ENCODE data around the gene ZNF132.
A peak's percentile ranks its signal among the peaks of the same experiment; 100 is the strongest.
"Not testable (repeated sequence)": the region's sequence is repeated elsewhere in the genome, so short reads cannot be mapped to it uniquely, and the experiment has no call there.

Gene ZNF132

DNA sequence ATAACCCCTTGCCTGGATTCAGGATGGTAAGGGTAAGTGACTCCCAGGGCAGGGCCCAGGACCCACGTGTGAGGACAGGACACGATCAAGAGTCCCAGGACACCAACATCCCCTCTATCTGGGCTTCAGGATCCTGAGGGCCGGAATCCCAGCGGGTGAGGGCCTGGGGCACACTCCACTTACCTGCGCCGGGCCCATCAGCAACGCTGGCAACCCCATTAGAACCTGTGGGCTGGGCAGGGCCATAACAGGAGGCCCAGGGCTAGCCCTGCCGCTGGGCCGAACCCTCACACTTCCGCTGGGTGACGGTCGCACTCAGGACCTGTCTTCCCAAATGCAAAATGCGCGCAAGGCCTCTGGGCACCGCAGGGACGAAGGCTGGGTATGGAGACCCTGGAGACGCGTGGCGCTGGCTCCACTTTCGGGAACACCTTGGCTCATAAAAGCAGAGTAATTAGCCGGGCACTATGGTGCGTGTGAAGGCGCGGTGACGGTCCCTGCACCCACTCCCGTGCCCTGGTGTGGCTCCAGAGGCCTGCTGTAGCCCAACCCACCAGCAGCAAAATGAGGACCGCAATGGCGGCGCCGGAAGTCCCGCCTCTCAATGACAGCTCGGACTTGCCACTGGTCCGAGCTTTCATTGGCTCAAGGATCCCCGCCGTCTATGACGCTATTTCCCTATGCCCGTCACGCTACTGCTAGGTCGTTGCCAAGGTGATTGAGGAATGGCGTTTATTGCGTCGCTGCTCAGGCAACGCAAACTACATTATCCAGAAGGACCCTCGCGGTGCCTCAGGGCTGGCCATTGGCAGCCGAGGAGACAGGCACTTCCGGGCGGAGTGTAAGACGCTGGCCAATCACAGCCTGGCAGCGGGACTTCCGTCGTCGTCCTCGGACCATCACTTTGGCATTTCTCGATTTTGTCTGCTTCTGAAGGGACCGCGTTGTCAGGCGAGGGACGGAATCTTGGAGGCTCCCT is at the start of gene ZNF132:
Gene ZNF132, minus strand, starts transcription at position 578 of the 979 bp plus-strand sequence. Its CDS starts 332 bp downstream, at position 246.
- DNase-seq: peak; percentile 93

DNA sequence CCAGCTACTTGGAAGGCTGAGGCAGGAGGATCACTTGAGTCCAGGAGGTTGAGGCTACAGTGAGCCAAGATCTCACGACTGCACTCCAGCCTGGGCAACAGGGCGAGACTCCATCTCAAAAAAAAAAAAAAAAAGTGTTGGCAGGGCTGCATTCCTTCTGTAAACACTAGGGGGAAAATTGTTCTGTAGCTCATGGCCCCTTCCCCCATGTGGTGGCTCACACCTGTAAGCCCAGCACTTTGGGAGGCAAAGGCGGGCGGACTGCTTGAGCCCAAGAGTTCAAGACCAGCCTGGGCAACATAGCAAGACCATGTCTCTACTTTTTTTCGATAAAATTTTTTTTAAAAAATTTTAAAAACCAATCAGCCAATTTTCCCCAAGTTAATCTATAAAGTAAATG is 44.4 kb upstream of the ZNF132 start:
- not testable (repeated sequence) for DNase-seq

DNA sequence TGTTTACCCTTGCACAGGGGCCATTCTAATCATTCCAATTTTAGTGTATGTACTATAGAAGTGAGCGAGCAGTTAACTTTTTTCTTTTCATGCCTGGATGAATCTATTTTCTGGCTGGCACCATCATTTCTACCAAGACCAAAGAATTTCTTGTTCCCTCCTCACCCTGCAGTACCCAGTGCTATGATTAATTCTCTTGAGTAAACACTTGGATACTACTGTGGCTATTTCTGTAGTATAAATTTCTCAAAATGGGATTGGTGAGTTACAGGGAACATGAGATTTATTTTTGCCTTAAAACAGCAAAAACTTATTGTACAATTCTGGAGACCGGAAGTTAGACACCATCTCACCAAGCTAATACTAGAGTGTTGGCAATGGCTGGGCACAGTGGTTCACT is 43.8 kb upstream of the ZNF132 start:
- DNase-seq: no peak

DNA sequence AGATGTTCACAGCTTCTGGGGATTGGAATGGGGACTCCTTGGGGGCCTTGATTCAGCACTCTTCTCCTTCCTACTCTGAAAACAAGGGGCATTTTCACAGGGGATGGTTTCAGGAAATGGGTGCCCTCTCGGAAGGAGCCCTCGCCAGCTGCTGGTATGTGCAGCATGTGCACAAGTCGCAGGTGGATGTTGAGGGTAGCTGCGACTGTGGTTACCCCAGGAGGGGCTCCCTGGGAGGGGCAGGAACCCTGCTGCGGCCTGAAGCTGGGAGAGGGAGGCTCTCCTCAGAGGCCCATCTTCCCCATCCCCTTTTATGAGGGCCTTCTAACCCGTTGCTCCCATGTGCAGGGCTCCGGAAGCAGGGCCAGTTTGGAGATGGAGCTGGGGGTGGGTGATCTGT is 42.4 kb upstream of the ZNF132 start:
- DNase-seq: no peak

DNA sequence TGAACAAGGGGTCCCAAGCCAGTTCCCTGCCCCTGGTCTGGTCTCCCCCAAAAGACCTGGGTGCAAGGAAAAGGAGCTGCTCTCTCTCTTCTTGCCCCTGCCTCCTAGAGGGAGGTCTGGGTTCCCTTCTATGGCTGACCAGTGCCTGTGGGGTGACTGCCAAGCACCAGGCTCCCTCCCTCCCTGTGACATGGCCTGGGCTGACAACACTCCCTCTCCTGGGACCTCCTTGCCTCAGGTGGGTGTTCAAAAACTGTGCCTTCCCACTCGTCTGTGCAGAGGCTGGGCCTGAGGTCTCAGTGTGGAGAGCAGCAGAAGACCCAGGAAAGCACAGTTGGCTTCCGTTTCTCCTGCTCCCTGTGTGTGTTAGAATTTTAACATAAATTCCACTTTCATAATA is 40.9 kb upstream of the ZNF132 start:
- DNase-seq: no peak

DNA sequence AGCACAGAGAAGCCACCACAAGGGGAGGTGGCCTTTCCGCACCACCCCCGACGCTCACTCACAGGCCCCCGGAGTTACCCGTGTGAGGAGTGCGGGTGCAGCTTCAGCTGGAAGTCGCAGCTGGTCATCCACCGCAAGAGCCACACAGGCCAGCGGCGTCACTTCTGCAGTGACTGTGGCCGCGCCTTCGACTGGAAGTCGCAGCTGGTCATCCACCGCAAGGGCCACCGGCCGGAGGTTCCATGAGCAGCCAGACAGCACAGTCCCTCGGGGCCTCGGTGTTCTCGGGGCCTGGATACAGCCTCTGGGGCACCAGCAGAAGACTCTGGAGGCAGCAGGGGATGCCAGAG is 40.5 kb upstream of the ZNF132 start:
- no peak for DNase-seq

DNA sequence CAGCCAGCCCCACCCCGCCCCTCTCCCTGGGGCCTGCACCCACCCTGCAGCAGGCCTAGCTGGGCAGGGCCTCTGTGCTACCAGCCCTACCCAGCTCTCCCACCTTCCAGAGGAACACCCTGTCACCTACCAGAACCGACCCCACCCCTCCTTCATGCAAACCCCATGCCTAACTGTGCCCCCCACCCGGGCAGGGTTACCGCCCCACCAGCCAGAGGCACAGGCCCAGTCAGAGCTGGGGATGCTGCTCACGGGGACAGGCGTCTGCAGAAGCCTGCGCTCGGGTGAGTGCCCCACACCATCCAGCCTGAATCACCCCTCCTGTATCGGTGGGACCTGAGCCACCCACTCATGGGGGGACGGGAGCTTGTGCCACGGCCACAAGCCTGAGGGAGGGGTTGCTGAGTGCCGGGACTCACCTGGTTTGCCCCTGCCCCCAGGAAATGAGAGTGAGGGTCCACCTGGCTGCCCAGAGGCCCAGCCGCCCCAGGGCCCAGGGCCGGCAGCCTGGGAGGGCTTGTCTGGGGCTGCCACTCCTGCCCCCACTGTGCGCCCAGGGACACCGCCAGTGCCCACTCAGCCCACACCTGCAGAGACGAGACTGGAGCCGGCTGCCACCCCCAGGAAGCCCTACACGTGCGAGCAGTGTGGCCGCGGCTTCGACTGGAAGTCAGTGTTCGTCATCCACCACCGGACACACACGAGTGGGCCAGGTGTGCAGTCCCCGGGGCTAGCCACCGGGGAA is 40.0 kb upstream of the ZNF132 start:
- DNase-seq: no peak

DNA sequence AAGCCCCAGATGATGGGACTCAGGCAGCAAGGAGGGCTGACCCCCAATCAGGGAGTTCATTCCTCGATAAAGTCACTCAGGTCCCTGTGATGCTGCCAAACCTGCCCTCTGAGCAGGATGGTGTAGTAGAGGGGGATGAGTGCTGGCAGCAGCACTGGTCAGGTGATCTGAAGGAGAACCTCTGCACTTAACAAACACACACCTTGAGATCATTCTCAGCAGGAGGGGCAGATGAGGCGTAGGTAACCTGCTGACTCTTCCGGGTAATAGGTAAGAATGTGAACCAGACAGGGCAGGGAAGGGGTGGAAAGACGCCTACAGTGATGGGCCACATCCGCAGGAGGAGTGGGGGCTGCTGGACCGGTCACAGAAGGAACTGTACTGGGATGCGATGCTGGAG is 39.4 kb upstream of the ZNF132 start:
- no peak for DNase-seq

DNA sequence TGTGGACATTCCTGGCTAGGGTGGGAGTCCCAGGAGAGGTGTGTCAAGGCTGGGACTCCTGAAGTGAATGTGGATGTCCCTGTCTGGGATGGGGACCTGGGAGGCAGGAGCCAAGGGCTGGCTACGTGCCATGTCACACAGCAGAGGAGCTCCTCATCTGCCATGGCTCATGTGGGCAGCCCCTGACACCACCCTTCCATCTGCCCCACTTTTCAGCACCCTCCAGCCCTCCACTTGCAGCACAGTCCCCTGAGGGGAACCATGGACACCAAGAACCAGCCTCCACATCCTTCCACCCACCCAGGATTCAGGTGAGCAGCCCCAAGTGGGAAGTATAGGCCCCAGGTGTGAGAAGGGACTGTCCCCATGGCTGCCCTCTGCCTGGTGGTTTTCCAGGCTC is 37.9 kb upstream of the ZNF132 start:
- DNase-seq: no peak

DNA sequence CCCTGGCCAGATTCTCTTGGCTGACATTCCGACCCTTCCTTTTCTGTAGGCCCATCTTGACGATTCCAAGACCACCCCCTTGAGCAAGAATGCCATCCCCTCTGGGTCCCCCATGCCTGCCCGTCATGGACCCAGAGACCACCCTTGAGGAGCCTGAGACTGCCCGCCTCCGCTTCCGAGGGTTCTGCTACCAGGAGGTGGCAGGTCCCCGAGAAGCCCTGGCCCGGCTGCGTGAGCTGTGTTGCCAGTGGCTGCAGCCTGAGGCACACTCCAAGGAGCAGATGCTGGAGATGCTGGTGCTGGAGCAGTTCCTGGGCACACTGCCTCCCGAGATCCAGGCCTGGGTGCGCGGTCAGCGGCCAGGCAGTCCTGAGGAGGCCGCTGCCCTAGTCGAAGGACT is 37.2 kb upstream of the ZNF132 start:
- DNase-seq: no peak

DNA sequence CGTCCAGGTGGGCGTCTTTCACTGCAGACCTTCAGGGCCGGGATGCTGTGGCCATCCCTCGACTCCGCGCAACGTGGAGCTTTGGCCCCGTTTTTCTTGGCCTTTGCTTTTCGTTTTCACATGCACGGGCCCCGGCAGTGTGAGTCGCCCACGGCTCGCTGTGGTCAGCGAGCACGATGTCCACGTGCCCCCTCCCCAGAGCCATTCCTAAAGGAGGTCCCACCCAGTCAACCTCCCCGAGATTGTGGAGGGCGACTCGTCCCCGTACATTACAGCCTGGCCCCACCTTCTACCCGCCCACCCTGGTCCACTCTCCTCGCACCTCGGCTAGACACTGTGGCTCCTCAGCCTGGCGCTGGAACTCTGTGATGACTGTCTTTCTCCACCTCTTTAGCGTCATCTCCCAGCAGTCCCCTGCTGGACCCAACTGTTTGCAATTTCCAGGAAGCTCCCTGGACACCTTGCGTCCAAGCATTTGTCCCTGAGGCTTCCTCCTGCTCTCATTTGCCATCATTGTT is 36.6 kb upstream of the ZNF132 start:
- no peak for DNase-seq

DNA sequence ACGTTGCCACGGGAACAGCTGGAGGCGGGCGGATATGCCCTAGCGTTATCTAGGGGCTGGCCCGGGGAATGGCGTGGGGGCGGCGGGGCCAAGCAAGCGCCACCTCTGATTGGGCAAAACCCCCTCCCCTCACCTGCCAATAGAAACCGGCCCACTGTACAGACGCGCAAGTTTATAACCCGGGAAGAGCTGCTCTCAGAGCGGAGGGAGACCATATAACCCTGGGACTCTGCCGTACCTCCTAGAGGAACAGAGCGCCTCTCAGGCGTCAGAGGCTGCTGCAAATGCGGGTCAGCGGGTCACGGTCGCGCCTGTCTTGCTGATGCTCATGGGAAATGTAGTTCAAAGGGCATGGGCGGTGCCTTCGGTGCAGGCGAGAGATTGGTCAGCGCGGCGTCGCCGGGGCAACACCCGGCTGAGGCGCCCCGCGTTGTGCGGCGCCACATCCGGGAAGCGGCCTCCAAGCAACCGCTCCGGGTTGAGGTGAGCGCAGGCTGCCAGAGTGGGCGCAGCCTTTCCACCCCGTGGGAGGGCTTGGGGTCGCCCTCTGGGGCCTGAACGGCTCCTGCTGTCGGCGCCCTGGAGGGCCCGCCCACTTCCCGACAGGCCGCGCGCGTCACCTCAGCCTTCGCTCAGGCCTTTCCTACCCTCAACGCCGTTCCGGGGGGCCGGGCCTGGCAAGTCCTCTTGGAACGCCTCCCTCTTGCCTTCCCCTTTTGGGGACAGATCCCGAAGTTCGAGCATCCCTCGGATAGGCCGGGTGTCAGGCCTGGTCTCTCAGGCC is 36.0 kb upstream of the ZNF132 start, which contains the start of gene ZNF446:
Gene ZNF446, plus strand, starts transcription at position 639 of the 784 bp plus-strand sequence. CDS start 867 bp downstream, outside the sequence.
- DNase-seq: peak; percentile 95

DNA sequence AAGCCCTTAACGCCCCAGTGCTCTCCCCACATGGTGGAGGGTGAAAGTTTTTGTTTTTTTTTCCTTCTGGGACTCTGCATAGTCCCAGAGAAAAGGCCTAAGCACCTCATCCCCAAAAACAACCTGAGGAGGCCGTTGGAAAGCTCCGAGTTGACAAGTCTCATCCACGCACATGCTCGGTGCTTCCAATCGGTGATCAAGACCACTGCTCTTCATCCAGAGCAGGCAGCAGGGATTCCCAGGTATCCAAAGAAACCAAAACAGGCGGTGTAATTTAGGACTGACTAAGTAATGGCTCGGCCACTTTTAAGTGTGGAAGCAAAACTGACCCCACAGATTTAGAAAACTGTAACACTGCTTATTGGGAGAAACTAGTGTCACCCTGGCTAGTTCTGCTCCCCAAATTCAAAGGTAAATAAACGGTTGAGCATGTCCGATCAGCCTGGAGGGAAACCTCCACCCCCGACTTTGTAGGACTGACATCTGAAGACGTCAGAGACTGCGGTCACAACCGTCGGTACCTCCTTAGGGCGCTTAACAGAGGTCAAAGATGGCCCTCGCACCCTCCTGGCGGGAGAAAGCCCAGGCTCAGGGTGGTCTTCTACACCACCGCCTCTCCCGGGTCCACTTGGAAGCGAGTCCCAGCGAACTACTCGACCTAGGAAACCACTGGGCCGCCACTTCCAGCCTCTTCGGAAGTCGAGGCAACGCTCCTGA is 35.2 kb upstream of the ZNF132 start:
- DNase-seq: no peak

DNA sequence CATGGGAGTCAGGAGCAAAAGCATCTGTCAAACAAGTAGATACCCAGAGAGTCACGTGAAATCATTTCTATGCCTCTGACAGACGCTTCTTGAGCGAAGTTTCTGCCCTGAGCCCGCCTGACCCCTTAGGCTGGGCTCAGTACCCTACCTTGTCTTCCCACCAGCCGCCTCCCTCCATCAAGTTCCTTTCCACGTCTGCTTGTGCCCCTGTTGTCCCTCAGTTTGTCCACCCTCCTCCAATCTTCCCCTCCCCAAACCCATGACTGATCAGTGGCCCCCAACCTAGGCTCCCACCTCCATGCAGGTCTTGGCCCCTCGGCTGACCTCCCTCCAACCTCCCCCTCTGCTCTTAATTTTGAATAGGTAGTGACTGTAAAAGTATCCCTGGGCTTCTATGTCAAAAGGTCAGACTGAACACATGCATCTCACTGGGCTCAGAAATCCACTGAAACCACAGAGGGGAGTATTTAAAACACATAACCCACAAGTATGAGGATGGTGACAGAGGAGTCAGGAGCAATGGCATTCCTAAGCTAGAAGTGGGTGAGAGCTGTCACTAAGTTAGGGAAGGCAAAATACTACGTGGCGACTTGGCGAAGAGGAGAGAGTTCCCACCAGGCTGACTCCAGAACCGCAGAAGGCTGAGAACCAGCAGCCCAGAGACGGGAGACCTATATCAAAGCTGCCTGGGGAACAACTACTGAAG is 34.5 kb upstream of the ZNF132 start:
- no peak for DNase-seq

DNA sequence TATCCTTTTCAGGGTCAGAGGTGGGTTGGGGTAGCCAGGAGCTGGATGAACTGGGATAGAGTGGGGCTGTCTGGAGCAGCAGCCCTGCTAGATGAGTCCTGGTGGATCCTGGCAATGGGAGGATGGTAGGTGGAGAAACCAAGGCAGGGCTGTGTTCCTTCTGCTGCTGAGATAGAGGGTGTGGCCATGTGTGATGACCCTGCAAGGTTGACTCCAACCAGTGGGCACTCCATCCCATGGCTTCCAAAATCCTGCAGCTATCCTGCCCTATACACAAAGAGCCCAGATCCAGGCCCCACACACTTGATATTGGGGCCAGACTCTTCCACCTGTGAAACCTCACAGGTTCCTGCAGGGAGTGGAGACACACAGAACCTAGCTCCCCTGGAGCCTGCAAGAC is 33.8 kb upstream of the ZNF132 start:
- no peak for DNase-seq

DNA sequence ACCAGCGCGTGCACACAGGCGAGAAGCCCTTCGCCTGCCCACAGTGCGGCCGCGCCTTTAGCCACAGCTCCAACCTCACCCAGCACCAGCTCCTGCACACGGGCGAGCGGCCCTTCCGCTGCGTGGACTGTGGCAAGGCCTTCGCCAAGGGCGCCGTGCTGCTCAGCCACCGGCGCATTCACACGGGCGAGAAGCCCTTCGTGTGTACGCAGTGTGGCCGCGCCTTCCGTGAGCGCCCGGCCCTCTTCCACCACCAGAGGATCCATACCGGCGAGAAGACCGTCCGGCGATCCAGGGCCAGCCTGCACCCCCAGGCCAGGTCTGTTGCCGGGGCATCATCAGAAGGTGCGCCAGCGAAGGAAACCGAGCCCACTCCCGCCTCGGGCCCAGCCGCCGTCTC is 31.8 kb upstream of the ZNF132 start:
- DNase-seq: no peak

DNA sequence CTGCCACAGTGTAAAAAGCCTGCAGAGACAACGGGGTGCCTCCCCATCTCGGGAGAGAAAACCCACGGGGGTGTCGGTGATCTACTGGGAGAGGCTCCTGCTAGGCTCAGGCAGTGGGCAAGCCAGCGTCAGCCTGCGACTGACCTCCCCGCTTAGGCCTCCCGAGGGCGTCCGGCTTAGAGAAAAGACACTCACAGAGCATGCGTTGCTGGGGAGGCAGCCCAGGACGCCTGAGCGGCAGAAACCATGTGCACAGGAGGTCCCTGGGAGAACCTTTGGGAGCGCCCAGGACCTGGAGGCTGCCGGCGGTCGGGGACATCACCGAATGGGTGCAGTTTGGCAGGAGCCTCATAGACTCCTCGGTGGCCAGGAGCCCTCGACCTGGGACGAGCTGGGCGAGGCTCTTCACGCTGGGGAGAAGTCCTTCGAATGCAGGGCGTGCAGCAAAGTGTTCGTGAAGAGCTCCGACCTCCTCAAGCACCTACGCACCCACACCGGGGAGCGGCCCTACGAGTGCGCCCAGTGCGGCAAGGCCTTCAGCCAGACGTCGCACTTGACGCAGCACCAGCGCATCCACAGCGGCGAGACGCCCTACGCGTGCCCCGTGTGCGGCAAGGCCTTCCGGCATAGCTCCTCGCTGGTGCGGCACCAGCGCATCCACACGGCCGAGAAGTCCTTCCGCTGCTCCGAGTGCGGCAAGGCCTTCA is 31.0 kb upstream of the ZNF132 start:
- not testable (repeated sequence) for DNase-seq

DNA sequence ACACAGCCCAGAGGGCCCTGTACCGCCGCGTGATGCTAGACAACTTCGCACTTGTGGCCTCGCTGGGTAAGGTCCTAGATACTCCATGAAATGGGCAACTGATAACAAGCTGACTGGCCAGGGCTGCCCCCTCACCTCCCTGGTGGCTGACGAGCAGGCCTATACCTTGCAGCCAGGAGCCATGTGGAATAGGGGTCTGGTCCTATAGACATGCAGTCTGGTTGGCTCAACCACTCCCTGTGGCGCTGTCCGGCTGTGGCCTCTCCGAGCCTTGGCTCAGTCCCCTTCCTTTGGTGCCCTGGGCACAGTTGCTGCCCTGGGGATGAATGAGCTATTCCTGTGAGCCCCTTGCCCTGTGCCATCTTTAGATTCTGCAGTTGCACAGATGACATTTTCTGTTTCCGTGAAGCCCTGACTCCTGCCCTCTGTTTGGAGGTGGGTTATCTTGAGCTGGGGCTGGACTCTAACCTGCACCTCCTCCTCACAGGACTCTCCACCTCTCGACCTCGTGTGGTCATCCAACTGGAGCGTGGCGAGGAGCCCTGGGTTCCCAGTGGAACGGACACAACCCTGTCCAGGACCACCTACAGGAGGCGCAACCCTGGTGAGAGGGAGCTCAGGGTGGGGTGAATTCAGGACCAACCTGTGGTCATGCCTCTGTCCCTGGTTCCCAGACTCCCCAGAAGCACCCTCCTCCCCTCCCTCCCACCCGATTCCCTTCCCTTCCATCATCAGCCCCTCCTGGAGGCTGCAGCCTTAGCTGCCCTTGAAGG is 29.5 kb upstream of the ZNF132 start:
- no peak for DNase-seq

DNA sequence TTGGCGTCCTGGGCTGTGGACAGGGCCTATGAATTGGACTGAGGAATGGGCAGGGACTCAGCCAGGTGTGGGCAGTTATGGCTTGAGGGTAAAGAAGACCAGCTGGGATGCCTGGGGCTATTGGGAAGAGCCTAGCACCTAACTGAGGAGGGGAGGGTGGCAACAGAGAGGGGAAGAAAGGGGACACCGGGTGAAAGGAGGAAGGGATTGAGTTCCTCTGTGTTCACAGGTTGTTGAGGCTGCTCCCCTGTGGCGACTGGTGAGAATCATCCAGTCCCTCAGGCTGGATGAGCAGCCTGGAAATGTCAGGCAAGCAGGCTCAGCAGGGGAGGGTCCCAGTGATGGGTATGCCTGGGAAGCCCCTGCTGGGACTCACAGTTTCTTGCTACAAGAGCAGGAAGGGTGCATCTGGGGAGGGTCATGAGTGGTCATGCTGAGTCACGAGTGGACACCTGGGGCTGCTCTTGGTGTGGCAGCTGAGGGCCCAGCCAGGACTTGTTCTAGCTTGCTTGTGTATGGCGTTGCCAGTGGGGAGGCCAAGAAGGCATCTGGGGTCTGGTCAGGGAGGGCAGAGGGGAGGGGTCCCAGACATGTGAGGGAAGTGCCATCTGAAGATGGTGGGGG is 28.4 kb upstream of the ZNF132 start:
- DNase-seq: no peak
